ENCODE results near the gene DUSP1. TPM values are rescaled to one million over a fixed set of nuclear protein-coding genes. Genes with fewer than 3 reads are reported as not detected.
"Not testable (repeated sequence)": the region's sequence is repeated elsewhere in the genome, so short reads cannot be mapped to it uniquely, and the experiment has no call there.

Gene DUSP1
- total RNA-seq, 1 donor from 2014 or later: 1,666 TPM

DNA sequence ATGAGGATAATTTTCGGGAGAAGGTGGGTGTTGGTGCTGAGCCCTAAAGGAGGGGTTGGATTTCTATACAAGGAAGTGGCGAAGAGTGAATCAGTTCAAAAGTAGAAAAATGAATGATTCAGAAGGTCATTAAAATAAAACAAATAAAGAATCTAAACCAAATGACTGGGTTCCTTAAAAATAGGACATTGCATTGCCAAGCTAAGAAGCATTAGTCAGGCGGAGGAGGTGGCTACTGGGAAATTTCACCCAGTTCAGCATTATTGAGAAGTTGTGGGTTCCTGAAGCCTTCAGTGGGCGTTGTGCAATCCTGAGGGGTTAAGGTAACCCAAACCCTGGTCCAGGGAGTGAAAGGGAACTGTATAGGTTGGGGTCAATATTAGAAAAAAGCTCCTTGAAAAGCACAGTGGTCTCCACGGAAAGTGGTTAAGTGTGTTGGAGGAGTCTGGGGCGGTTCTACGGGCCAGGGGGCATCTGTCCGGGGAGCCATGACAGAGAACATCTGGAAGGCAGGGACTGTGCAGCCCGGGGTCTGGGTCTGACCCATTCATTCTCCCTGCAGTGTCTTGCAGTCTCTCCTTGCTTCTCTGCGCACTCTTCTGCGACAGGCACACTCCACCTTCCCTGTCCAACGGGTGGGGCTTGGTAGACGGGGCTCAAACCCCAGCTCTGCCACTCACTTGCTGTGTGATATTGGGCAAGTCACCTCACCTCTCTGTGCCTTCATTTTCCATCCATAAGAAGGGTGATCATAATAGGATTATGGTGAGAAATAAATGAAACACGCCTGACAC is 27.6 kb upstream of the DUSP1 start:
- DNase-seq (ENCODE audit: low spot score): peak; percentile 79

DNA sequence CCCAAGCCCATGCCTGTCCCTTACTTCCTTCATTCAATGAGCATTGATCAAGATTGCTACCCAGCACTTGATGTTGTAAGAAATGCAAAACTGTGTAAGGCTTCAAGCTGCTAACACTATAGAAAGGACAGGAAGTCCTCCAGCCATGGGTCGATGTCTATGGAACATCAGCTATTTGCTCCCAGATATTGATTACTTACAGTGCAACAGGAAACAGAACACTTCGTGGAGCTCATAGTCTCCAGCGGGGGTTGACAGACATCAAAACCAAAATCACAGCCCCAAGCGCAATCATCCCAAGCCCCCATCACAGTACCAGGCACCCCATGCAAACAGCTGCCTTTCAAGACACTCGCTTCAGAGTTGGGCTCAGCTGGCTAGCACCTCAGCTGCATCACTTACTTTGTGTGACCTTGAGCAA is 26.8 kb upstream of the DUSP1 start:
- DNase-seq (ENCODE audit: low spot score): peak; percentile 47

DNA sequence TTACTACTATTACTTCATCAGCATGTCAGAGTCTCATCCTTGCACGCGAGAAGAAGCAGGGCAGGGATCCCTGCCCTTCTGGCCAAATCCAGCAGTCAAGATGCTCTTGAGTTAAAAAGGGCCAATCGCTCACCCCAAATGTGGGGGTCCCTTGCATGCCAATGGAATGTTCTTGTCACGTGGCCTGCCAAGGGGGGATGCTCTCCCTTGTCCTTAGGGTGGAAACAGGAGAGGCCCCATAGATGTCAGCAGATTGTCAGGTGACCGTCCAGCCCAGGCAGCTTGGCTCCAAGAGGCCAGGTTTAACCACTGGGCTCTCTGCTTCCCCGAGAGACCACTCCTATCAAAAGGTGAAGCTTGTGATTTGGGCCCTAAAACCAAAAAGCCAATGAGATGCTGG is 25.3 kb upstream of the DUSP1 start:
- peak; percentile 51 for DNase-seq (ENCODE audit: low spot score)

DNA sequence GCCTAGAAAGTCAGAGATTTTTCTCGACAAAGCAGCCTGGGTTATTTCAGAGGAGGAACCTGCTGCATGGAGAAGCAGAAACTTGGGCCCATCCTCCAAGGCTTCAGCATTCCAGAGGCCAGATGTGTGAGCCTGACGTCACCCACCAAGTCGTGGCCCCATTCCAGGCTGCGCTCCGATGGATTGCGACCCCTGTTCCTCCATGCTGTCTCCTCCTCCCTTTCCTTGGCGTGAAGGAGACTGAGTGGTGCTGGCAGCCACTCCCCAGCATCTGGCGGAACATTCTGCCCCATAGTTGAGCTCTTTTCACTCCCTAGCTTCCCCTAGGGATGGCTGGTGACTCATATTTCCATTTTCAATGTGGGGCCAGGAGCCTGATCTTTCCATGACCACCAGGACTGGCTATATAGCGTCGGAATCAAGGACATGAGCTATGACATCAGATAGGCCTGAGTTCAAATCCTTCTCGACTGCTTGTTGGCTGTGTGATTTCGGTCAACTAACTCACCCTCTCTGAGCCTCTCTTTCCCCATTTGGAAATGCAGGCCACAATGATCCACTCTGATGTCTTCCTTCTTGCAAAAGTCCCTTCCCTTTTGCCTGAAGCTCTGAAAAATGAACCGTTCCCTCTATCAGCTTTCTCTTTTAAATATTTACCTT is 24.5 kb upstream of the DUSP1 start:
- peak; percentile 95 for DNase-seq (ENCODE audit: low spot score)

DNA sequence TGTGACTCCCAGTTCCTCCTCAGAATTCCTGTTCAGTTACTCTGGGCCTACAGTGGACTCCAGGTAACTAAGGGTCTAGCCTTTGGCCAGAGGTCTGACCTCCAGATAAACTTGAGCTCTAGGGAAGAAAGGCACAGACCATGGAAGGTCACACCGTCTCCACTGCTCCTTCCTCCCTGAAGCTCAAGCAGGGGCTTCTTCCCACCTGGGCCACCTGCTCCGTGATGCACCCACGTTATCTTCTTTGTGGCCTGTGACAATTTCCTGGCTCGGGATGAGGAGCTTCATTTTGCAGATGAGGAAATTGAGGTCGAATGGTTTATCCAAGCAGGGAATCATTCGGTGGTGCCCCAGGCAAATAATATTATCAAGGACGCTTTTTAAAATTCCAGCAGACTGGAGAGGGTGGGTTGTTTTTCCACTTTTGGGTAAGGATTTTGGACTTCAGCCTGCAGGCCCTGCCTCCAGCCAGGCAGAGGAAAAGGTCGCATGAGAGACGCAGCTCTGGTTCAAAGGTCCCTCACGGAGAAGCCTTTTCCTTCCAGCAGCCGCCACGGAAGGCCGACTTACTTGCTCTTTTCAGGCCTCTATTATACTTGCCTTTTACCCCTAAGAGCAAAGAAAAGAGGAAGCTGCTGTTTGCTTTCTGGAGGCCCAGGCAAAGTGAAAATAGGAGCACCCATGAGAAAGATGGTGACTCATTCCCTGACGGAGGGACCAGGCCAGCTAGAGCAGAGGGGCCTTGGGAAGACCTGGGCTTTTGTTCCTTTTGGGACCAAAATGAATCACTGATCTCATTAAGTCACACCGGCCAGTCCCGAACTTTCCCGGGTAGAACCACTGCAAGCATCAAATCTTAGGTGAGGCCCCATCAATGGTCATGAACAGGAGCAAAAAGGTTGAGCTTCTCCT is 22.8 kb upstream of the DUSP1 start:
- DNase-seq (ENCODE audit: low spot score): peak; percentile 68

DNA sequence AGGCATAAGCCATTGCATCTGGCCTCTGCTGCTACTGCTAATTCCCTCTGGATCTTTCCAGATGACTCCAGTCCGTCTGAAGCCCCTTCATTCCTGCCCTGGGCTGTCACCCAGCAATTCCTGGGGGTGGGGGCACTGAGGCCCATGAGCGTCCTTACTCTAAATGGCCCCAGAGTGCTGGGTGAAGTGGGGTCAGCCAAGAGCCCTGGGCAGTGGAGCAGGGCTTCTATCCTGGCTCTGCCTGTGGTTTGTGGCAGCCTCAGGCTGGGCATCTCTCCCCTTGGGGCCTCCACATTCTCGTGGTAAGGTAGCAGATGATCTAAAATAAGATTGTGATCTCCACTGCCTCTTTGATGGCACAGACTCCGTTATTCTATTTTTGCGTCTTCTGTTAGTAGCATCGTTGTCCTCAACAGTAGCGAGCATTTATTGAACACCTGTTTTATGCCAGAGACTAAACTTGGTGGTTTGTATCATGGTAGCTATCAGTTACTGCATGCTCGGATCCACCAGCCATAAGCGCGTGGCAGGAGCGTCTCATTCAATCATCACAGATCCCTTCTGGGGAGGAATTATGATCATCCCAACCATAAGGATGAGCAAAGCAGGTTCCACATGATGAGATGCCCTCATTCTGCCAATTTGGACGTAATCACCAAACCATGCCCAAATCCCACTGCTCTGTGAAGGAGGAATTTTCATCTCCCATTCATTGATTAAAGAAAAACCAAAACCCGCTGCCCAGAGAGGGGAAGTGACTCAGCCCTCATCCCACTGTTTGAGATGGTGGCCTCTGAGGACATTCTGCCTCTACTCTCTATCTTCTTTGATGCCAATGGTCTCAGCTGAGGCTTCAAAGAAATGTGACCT is 21.9 kb upstream of the DUSP1 start:
- DNase-seq (ENCODE audit: low spot score): peak; percentile 45

DNA sequence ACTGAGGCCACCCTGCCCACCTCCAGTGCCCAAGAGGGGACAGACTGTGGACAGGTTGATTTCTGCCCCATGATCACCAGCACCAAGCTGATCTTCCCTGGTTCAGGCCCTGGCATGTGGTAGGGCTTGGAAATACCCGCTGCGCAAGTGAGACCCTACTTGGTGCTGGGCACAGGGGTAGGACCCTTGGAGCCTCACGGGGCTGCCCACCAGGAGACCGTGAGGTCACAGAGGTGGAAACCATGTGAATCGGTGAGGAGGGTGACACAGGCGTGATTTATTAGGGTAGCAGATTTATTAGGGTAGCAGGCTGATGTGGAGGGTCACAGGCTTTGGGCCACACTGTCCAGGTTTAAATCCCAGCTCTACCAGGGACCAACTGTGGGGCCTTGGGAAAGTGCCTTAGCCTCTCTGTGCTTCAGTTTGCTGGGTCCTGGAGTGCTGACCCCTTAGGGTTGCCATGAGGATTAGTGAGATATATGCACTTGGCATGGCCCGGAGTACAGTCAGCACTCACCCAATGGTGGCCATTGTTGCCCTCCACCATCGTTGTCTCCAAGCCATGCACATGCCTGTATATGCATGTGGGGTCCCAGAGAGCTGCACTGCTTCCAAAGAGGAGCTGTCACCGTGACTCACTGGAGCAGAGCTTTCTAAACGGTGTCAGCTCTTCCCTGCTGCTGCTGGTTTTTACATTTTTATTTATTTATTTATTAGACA is 20.9 kb upstream of the DUSP1 start:
- peak; percentile 57 for DNase-seq (ENCODE audit: low spot score)

DNA sequence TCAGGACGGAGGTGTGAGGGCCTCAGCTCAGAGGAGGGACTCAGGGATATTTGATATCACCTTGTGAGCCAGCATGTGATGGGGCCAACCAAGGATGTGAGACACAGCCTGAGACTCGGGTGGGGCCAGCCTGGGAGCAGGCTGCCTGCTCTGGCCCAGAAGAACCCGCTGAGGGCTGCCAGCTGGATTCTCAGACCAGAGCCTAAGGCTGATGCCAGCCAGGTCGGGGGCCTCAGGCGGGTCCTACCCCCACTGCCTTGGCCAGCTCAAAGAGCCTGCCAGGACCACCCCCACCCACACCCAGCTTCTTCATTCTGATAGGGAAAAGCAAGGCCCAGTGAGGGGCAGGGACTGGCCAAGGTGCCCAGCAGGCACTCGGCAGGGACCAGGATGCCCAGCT is 20.3 kb upstream of the DUSP1 start:
- DNase-seq (ENCODE audit: low spot score): peak; percentile 82

DNA sequence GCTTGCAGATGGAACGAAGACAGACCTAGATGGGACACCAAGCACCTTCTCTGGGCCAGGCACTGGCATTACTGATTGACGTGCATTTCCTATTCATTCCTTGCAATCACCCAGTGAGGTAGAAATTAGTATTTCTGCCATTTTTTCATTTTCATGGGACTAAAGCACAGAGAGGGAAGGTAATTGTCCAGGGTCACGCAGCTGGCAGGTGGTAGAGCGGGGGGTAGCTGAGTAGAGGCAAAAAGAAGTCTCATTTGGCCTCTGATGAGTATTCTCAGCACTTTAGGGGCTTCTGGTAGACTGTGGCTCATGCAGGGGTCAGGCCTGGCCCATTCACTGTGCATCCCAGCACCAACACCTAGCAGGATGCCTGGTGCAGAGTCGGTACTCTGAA is 19.5 kb upstream of the DUSP1 start:
- no peak for DNase-seq (ENCODE audit: low spot score)

DNA sequence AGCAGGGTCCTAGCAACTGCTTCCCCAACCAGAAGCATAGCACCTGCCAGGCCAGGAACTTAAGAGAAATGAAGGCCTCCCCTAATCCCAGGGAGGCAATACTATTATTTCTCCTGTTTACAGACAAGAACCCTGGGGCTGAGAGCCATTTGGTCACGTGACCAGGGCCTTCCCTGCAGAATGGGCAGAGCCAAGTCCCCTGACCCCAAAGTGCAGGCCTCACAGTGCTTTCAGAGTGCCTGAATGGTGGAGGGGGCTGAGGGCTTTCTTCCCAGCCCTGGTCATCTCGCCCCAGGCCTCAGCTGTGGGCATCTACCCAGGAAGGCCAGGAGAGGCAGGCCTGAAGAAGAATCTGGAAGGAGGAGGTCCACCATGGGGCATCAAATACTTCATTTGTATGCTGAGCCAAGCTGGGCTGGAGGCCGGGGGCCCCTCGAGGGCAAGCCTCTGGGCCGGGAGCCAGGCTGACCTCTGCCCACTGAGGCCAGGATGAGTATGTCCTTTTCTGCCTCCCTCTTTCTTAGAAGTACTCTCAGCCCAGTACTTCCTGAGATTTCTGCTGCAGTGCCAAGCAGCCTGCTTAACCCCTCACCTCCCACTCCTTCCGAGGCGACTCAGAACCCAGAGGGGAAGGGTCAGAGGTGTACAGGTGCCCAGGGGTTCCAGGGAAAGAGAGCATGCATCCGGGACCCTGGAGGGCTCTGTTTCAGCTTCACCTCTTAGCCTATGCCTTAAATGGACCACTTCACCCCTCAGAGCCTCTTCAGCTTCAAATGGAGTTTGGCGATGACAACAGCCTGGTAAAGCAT is 18.9 kb upstream of the DUSP1 start:
- peak; percentile 90 for DNase-seq (ENCODE audit: low spot score)

DNA sequence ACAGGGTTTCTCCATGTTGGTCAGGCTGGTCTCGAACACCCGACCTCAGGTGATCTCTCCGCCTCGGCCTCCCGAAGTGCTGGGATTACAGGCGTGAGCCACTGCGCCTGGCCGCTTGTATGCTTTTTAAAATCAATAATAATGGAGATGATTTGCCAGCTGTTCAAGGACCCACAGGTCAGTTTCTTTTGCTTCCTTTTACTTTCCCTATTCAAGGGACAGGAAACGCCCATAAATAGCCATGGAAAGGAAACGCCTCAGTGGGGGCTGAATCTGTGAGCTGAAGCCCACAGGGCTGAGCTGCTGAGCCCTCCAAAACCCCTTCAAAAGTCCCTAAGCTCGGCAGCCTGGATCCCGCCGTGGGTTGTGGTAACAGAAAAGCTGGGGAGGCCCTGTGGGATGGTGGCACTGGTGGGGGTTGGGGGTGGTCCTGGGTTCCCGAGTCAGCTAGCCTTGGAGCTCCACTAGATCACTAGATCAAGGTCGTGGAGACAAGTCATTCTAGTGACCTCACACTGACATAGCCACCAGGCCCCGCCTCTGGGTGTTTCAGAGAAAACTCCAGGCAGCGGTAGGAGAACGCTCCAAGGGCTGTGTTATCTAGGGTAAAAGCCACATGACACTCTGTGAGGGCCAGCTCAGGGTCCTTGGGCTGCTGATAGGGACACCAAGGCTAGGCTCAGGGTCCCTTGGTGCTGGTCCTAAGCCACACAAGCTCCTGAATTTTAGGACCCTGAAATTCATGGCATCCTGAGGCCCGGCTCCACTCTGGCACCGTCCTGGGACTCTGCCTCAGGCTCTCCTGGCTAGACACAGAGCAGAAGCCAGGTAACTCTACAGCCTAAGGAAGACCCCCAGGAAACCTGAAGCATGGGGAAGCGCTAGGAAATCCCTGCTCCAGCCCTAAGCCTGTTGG is 18.0 kb upstream of the DUSP1 start:
- peak; percentile 89 for DNase-seq (ENCODE audit: low spot score)

DNA sequence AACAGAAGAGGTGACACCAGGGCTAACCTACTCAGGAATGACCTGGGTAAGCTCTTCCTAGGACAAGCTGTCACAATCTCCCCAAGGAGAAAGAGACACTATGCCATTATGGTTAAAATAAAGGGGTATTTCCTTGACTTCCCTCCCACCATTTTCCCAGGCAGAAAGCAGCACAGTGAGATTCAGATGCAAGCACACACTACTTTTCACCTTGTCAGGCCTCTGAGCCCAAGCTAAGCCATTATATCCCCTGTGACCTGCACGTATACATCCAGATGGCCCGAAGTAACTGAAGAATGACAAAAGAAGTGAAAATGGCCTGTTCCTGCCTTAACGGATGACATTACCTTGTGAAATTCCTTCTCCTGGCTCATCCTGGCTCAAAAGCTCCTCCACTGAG is 16.5 kb upstream of the DUSP1 start:
- not testable (repeated sequence) for DNase-seq (ENCODE audit: low spot score)

DNA sequence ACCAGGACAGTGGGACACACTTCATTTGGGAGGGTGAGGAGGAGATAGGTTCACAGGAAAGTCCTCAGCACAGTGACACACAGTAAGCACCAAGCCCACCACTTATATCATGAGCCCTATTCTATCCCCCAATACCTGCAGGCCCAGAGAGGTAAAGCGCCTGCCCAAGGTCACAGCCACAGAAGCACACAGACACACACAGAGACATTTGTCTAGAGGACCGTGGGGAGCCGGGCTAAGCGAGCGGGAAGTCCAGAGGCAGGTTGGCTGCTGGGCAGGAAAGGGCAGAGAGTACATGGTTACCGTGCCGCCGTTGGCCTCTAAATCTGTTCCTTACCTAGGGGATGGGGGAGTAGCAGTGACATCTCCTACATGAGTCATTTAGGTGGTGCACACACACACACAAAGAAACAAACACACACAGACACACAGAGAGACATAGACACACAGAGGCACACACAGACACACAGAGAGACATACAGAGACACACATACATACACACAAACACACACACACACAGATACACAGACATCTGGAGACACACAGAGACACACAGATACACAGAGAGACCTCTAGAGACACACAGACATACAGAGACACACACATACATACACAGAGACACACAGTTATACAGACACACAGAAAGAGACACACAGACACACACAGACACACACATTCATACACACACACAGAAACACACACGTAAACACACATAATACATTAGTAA is 15.9 kb upstream of the DUSP1 start:
- DNase-seq (ENCODE audit: low spot score): peak; percentile 53

DNA sequence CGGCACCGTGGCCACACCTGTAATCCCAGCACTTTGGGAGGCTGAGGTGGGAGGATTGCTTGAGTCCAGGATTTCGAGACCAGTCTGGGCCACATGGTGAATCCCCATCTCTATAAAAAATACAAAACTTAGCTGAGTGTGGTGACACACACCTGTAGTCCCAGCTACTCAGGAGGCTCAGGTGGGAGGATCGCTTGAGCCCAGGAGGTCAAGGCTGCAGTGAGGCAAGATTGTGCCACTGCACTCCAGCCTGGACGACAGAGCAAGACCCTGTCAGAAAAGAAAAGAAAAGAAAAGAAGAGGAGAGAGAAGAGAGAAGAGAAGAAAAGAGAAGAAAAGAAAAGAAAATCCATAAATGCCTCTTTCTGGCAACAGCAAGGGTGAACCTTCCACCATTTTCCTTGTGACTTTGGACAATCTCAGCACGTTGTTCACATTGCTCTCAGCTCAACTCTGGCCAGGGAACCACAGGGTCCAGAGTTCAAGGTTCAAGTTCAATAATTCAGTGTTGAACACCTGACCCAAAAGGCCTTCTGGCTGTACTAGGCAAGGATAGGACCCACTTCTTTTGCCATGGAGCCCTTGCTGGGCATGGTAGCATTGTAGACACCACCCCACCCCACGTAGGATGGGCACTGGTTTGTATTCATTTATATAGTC is 14.6 kb upstream of the DUSP1 start:
- peak; percentile 30 for DNase-seq (ENCODE audit: low spot score)

DNA sequence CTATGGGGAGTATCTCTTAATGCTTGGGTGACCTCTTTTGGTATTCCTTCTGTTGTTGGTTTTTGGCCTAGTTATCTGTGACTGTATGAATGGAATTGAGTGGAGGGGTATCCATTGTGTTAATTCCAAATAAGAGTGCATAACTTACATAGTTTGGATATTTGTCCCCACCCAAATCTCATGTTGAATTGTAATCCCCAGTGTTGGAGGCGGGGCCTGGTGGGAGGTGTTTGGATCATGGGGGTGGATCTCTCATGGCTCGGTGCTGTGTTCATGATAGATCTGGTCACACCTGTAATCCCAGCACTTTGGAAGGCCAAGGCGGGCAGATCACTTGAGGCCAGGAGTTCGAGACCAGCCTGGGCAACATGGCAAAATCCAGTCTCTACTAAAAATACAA is 13.2 kb upstream of the DUSP1 start:
- DNase-seq (ENCODE audit: low spot score): not testable (repeated sequence)

DNA sequence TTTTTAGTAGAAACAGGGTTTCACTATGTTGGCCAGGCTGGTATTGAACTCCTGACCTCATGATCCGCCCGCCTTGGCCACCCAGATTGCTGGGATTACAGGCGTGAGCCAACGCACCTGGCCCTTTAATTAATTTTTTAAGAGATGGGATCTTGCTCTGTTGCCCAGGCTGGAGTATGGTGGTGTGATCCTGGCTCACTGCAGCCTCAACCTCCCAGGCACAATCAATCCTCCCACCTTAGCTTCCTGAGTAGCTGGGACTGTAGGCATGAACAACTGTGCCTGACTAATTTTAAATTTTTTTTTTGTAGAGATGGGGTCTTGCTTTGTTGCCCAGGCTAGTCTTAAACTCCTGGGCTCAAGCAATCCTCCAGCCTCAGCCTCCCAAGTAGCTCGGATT is 12.3 kb upstream of the DUSP1 start:
- not testable (repeated sequence) for DNase-seq (ENCODE audit: low spot score)
